ENCODE results near the gene YTHDF1. TPM values are rescaled to one million over a fixed set of nuclear protein-coding genes. Genes with fewer than 3 reads are reported as not detected.

YTHDF1 gene
- total RNA-seq, 1 experiment from 2014 or later: 85.4 TPM

DNA sequence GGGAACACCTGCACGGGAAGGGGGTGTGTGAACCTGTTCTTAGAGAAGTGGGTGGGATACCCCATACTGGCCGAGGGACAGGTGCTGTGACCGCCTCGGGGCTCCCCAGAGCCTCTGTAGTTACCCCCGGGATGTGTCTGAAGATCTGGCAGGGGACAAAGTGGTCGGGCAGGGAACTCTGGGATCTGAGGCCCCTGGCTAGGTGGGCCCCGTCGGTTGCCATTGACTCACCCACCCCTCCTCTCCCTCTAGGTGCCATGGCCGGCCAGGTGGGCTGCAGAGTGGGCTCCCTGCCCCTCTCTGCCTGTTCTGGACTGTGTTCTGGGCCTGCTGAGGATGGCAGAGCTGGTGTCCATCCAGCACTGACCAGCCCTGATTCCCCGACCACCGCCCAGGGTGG is 24.1 kb upstream of the YTHDF1 start:
- H3K14ac ChIP-seq (ENCODE audit: insufficient read depth, low read length): no peak overlapping the region
- no peak overlapping the region for H3K27ac Mint-ChIP-seq
- no peaks in the 10 kb centered on the region for H3K27me3 ChIP-seq (ENCODE audit: insufficient read depth, low read length)
- H2AFZ ChIP-seq (ENCODE audit: low read length): no peak overlapping the region
- H4K91ac ChIP-seq (ENCODE audit: insufficient read length, low read depth, low read length): no peak overlapping the region
- H2BK5ac ChIP-seq (ENCODE audit: insufficient read length, low read length): no peak overlapping the region
- no peak overlapping the region for H3K4me2 ChIP-seq (ENCODE audit: insufficient read depth, insufficient read length, low read length)
- no peak overlapping the region for H2BK20ac ChIP-seq (ENCODE audit: low read depth, low read length, poor library complexity, severe bottlenecking)
- no CpG with 5 or more reads among the region's 11 CpGs for WGBS (ENCODE audit: extremely low coverage, insufficient read length, low lambda C conversion rate)
- no peaks in the 10 kb centered on the region for H3K9me3 Mint-ChIP-seq
- H2BK15ac ChIP-seq (ENCODE audit: low read depth, low read length): no peak overlapping the region
- TF ChIP-seq, protein P1, sequence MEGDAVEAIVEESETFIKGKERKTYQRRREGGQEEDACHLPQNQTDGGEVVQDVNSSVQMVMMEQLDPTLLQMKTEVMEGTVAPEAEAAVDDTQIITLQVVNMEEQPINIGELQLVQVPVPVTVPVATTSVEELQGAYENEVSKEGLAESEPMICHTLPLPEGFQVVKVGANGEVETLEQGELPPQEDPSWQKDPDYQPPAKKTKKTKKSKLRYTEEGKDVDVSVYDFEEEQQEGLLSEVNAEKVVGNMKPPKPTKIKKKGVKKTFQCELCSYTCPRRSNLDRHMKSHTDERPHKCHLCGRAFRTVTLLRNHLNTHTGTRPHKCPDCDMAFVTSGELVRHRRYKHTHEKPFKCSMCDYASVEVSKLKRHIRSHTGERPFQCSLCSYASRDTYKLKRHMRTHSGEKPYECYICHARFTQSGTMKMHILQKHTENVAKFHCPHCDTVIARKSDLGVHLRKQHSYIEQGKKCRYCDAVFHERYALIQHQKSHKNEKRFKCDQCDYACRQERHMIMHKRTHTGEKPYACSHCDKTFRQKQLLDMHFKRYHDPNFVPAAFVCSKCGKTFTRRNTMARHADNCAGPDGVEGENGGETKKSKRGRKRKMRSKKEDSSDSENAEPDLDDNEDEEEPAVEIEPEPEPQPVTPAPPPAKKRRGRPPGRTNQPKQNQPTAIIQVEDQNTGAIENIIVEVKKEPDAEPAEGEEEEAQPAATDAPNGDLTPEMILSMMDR (conservative IDR thresholded peaks at IDR 0.05): no peak
- no peak overlapping the region for H3K4ac ChIP-seq (ENCODE audit: low read depth, low read length)
- H3K79me2 ChIP-seq (ENCODE audit: insufficient read depth, low read length): no peaks in the 10 kb centered on the region
- no peaks in the 10 kb centered on the region for H3K23me2 ChIP-seq (ENCODE audit: insufficient read length, low read depth, low read length, poor library complexity, severe bottlenecking)
- H3K79me1 ChIP-seq (ENCODE audit: insufficient read depth, low read depth, low read length, poor library complexity, severe bottlenecking): no peaks in the 10 kb centered on the region
- no peak overlapping the region for H3K9ac ChIP-seq (ENCODE audit: extremely low read depth, insufficient read length, low read length)
- no peak overlapping the region for H2BK12ac ChIP-seq (ENCODE audit: insufficient read length, low read depth, low read length)
- H4K8ac ChIP-seq (replicated peaks; ENCODE audit: insufficient read length, low read depth, low read length): no peak overlapping the region
- no peaks in the 10 kb centered on the region for H3K27me3 Mint-ChIP-seq (ENCODE audit: low read depth)
- no peaks in the 10 kb centered on the region for H3K9me3 ChIP-seq (ENCODE audit: control insufficient read depth, low read depth, low read length)
- H4K20me1 ChIP-seq (ENCODE audit: control insufficient read depth, insufficient read depth, insufficient read length): no peaks in the 10 kb centered on the region
- peaks cover 0 to 8% of the 10 kb centered on the region in 2 experiments; a peak in 2 of 4 replicates for H3K4me1 Mint-ChIP-seq
- no peak overlapping the region for H3K27ac ChIP-seq (ENCODE audit: insufficient read length, low read depth, low read length)
- H2AK5ac ChIP-seq (ENCODE audit: insufficient read length, low read length): no peak overlapping the region
- H3K23ac ChIP-seq (ENCODE audit: insufficient read length, low read depth, low read length): no peak overlapping the region
- no peak overlapping the region for H3T11ph ChIP-seq (ENCODE audit: low read length)
- peaks cover 1% of the 10 kb centered on the region; the same call in 1 of the 2 replicates for H3K4me1 ChIP-seq (ENCODE audit: insufficient read depth, low read length)
- DNase-seq: no peak
- no peak overlapping the region for H2BK120ac ChIP-seq (ENCODE audit: low read depth, low read length, poor library complexity, severe bottlenecking)
- no peak overlapping the region for H4K5ac ChIP-seq (ENCODE audit: insufficient read length, low read depth, low read length)
- no peak overlapping the region for H3K4me3 Mint-ChIP-seq
- no peak overlapping the region for H3K56ac ChIP-seq (ENCODE audit: insufficient read length, low read depth, low read length)
- no peaks in the 10 kb centered on the region for H3K36me3 Mint-ChIP-seq (ENCODE audit: insufficient read depth in 1 of 3, low read depth in 3 of 3)
- H3K18ac ChIP-seq (ENCODE audit: insufficient read length, low read depth, low read length): no peak overlapping the region
